ENCODE data around the gene STS.

DNA sequence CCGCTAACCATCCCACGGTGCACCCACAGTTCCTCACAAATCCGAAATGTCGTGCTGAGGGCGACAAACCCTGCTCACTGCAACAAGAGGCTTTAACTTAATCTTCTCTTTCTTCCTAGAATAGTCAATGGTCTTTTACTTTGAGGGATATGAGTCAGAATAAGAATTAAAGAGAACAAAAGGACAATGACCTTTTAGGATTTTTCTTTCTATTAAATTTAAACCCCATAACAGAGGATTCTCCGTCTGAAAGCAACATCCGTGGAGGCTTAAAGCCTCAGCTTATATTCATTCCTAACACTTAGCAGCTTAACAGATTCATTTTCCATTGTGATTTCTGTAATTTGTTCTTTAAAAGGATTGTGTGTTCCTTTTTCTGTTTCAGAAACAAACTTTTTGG is 45.4 kb downstream of the STS start:
- TF ChIP-seq EZH2 (IDR thresholded peaks at IDR 0.05; ENCODE audit: low read depth, unreplicated experiment): no peak
- TF ChIP-seq, protein P1, sequence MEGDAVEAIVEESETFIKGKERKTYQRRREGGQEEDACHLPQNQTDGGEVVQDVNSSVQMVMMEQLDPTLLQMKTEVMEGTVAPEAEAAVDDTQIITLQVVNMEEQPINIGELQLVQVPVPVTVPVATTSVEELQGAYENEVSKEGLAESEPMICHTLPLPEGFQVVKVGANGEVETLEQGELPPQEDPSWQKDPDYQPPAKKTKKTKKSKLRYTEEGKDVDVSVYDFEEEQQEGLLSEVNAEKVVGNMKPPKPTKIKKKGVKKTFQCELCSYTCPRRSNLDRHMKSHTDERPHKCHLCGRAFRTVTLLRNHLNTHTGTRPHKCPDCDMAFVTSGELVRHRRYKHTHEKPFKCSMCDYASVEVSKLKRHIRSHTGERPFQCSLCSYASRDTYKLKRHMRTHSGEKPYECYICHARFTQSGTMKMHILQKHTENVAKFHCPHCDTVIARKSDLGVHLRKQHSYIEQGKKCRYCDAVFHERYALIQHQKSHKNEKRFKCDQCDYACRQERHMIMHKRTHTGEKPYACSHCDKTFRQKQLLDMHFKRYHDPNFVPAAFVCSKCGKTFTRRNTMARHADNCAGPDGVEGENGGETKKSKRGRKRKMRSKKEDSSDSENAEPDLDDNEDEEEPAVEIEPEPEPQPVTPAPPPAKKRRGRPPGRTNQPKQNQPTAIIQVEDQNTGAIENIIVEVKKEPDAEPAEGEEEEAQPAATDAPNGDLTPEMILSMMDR (conservative IDR thresholded peaks at IDR 0.05; ENCODE audit: low read depth in 2 of 2): no peak
- no peak for TF ChIP-seq POLR2AphosphoS5 (IDR thresholded peaks at IDR 0.05; ENCODE audit: low read depth)

Data from GM23338 (cell line).